Kidney capillary endothelial cell (primary cell): ENCODE data around the gene MSMP.

Source experiments
- DNase-seq: peaks from one replicate; pipeline ENCODE4 v3.0.0-alpha.2; 2018; ENCODE audit warnings: low spot score

MSMP gene

DNA sequence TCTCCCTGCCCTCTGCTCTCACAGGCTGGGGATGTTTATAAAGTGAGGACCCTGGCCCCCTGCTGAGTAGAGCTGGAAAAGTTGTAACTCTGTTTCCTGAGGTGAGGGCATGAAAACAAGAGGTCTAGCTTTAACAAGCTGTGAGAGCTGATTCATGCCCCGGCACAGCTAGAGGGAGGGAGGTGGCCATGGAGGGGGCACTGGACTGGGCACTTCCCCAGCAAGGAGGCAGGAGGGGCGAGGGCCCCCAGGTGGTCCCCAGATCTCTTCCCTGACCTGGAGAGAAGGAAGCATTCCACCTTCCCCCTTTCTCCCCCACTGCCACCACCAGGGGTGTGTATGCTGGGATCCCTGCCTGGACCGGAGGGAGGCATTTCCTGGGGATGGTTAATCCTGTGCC, at the start of gene MSMP:
Gene MSMP, minus strand, starts transcription at position 13 of the 400 bp plus-strand sequence. CDS start 147 bp downstream, outside the sequence.
- no peak for DNase-seq

- no peak for DNase-seq
These were observed 47.5 kb upstream of the MSMP start for GRCh38 chr9:35801328-35802128.

- no peak for DNase-seq
These were observed 46.5 kb upstream of the MSMP start for GRCh38 chr9:35800530-35800929.

GRCh38 chr9:35798658-35799374, 44.7 kb upstream of the MSMP start:
- peak; percentile 98 for DNase-seq

- no peak for DNase-seq
These were observed 43.4 kb upstream of the MSMP start for GRCh38 chr9:35797311-35798109.

- DNase-seq = peak; percentile 60
These were observed 41.6 kb upstream of the MSMP start for GRCh38 chr9:35795695-35796094.

DNA sequence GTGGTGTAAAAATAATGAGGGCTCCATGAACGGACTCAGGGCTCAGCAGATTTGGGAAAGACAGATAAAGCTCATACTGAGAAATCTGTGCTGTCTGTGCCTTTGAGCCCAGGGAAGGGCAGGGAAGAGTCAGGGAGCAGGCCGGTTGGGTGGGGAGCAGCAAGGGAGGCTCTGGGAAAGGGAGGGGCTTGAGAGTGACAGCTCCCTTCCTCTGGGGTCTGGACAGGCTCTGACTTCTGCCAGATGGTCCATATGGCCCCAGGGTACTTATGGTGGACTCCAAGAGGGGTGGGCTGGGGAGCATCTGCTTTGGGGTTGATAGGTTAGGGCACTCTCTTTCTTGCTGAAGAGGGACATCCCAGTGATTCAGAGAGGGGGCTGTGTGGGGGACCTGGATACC, 39.4 kb upstream of the MSMP start:
- no peak for DNase-seq

GRCh38 chr9:35792826-35793225, 38.8 kb upstream of the MSMP start:
- no peak for DNase-seq

GRCh38 chr9:35792024-35792813, 38.1 kb upstream of the MSMP start:
- DNase-seq = no peak

DNA sequence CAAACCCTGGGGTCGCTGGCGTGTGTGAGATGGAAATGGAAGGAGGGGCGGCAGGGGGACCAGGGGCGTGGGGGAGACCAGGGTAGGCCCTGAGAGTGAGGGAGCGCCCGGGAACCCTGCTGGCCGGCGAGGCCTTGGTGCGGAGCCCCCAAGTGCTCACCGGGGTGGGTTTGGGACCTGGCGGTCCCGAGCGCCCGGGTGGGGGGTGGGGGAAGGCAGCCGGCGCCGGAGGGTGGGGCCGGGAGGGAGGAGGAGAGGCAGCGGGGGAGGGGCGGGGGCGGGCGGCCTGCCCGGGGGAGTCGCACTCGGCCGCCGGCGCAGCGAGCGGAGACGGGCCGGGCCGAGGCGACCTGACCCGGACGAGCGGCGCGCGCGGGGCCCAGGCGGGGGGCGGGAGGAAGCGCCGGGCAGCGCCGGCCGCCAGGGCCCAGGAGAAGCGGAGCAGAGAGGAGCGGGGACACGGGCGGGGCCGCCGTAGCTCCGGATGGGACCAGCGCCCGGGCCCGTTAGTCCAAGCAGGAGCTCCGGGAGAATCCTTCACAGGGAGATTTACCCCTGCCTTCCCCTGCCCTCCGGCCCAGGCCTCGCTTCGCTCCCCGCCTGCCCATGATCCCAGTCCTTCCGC, 37.3 kb upstream of the MSMP start, which contains the start of gene NPR2:
Gene NPR2, plus strand, starts transcription at position 295 of the 625 bp plus-strand sequence. CDS start 818 bp downstream, outside the sequence.
- no peak for DNase-seq

DNA sequence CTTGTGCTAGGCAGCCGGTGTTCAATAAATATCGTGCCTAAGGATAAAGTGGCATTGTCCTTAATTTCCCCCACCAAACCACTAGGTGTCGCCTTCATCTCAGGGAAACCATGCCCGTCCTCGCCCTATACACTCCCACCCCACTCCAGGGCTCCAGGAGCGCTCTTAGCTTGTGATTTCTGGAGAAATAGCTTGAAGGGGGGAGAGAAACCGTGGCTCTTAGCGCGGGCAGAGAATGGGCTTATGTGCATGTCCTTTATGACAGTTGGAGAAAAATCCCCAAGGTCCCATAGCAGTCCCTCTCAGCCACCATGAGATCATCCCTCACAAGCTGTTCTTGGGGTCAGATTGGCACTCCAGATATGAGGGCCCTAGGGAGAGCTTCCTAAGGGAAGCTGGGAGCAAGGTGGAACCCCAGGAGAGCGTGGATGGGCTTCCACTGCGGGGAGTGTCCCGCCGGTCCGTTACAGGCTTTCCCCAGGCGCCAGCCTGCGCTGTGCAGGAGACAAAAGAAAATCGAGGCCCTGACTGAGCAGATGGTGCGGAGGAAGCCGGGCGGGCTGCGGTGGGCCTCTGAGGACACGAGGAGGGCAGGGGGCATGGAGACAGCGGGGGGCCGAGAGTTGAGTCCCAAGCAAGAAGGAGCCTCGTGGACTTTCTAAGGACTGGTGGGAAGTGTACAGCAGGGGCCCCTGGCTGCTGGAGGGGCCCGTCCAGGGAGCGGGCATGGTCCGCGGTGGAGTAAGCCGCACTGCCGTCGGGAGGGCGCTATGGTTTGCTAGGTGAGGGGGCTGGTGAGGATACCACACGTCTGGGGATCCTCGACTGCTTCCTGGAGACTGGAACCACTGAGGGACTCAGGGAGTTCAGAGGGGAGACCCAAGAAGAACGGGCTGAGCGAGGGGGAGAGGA, 36.6 kb upstream of the MSMP start:
- DNase-seq = peak; percentile 79

GRCh38 chr9:35790025-35790384, 35.9 kb upstream of the MSMP start:
- no peak for DNase-seq

GRCh38 chr9:35789541-35789940, 35.5 kb upstream of the MSMP start:
- DNase-seq = no peak

DNA sequence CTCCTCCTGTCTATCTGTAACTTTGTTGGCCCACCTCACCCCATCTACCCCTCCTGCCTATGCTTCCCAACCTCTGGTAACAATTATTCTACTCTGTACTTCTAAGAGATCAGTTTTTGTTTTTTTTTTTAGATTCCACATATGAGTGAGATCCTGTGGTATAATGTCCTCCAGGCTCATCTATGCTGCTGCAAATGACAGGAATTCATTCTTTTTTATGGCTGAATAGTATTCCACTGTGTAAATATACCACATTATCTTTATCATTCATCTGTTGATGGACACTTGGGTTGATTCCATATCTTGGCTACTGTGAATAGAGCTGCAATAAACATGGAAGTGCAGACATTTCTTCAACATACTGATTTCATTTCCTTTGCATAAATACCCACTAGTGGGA, 29.3 kb upstream of the MSMP start:
- no peak for DNase-seq

- no peak for DNase-seq
These were observed 27.0 kb upstream of the MSMP start for GRCh38 chr9:35781066-35781465.

GRCh38 chr9:35778496-35778895, 24.4 kb upstream of the MSMP start:
- DNase-seq = no peak

DNA sequence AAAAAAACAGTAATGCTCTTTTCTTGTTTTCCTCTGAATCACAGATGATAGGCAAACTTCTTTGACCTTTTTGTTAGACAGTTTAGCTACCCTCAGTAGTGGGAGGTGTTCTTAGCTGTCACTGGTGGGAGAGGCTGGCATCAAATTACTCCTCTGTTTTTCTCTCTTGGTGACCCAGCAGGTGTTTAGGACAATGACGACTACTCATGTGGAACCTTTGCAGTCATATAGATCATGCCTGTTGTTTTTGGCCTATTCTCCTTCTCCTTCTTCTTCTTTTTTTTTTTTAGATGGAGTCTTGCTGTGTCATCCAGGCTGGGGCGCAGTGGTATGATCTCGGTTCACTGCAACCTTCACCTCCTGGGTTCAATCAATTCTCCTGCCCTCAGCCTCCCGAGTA, 21.9 kb upstream of the MSMP start:
- DNase-seq = no peak

DNA sequence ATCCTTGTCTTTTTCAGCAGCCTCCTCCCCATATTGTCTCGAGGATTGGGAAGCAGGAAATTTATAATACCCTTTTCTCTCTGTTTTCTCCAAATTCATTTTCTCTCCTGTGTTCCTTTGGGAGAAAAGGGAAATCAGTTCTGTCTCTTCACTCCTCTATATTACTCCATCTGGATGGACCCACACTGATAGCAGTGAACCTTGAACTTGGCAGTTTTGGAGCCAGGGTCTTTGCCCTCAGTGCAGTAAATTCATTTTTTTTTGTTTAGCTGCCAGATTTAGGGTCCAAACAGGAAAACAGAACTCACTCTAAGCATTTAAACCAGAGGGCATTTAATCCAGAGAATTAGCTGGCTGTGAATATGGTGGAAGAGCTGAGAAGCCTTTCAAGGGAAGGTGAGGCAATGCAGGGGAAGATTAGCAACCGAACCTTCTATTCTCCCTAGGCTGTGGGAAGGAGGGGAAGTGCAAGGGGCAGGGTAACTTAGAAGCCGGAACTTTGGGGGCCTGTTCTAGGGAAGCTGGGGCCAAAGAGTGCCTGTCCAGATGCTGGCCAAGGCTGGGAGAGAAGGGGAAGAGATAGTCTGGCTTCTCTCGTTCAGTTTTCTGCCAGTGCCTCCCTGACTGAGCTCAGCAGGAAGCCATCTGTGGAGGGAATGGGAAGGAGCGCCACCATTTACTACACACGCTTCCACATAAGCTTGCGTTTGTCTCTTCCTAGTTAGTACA, 21.0 kb upstream of the MSMP start:
- no peak for DNase-seq

DNA sequence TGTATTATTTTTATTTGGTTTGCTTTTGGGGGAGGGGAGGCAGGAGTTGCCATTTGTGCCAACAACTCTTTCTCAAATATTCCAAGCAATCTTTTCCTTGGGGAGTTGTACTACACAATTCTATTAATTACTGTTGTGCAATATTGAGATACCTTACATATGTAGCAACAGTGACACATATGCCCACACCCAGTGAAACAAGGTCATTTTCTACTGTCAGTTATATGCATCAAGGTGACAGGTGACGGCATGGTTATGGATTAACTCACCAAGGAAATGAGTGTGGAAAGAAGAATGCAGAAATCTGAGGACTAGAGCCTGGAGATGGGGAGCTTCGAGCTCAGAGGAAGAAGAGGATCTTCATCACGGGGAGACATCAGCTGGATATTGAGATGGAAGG, 17.9 kb upstream of the MSMP start:
- no peak for DNase-seq

GRCh38 chr9:35771534-35771933, 17.5 kb upstream of the MSMP start:
- DNase-seq = no peak
